GM21576 (cell line): ENCODE data around the gene CCDC182.

Experiments
- ATAC-seq: cut with Tn5 transposase; IDR thresholded peaks from one replicate; pipeline ENCODE4 v1.9.1; 2021; ENCODE audit warnings: mild to moderate bottlenecking, moderate library complexity; ENCODE audit not compliant: unreplicated experiment

Gene CCDC182

DNA sequence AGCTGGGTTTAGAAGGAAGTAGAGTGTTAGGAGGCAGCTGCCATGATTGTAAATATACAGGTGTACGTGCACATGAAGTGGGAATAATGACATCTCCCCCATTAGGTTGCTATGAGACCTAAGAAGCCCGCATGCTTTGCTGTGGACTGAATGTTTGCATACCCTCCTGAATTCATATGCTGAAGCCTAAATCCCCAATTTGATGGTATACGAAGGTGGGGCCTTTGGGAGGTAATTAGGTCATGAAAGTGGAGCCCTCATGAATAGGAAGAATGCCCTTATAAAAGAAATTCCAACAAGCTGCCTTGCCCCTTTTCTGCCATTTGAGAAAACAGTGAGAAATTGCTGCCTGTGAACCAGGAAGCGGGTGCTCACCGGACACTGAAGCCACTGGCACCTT is 44.0 kb downstream of the CCDC182 start:
- ATAC-seq = no peak

DNA sequence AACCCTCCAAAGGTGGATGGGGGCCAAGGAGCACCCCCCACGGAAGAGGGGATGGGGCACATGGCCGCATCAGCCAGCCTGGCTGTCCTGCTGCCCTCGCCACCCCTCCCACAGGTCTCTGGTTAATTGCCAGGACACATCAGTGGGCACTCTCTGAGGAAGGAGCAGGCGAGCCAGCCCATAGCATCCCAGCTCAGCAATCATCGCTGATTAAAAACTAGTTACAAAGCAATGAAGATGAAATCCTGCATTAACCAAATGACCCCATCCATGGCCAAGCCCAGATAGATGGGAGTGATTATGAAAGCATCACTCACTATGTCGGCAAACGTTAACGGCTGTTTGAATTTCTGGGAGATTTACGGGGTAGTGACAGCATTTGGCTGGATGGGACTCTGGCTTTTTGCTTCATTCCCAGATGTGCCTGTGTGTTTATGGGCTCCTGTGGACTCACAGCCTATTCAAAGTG is 45.3 kb downstream of the CCDC182 start:
- no peak for ATAC-seq

DNA sequence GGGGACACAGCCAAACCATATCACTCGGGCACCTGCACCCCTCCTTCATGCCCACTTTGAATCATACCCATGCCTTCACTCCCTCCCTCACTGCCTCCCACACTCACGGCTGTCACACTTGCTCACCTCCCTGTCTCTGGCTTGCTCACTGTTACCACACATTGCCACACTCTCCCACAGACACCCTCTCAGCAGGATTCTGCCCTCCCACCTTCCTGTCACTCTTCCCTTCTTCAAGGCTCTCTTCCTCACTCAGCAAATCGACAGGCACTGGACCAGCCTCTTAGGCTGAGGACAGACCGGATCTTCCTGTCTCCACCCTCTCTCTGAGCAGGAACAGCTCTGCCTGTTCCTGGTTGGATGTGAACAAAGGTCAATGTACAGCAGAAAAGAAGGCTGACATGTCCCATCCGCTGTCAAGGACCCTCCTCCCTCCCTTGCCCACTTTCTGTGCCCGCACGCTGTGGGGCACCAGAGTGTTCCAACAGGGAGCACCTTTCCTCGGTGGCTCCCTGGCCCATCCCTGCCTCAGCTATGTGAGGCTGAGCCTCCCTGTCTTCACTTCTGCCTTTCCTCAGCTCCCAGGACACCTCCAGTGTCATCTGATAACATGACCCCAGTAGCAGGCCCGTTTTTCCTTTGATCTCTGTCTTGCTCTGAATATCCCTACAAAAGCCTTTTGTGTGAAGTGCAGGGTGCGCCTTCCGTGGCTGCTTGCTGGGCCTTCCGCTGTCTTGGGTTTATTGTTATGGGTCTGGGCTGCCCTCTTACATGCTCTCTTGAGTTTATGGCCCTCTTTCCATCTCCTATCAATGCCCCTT is 47.0 kb downstream of the CCDC182 start:
- ATAC-seq = no peak

DNA sequence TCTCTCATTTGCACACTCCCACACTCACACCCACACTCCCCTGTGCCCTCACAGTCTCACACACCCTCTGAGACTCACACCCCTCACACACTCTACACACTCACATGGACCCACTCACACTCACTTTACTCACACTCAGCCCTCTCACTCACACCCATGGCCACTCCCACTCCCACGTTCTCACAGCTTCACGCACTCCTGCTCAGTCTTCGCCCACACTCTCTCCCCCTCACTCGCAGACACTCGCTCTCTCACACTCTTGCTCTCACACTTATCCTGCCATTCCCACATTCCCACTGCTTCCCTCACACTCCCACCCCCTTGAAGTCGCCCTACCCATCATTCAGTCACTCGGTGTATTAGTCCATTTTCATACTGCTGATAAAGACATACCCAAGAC is 47.9 kb downstream of the CCDC182 start:
- no peak for ATAC-seq

DNA sequence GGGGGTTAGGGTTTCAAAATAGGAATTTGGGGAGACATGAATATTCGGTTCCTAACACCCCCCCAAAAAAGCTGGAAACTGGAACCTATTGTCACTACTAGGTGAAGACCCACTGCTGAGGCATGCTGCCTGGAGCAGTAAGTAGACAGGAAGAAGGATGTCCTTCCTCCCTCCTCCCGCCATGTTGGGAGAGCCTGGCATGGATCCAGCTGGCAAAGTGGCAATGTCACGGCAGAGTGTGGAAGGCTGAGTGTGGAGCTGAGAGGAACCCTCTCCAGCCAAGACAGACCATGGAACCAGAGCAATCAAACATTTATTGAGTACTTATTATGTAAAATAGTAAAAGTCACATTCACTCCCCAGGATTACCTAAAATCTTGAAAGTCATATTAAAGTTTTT is 49.0 kb downstream of the CCDC182 start:
- ATAC-seq = no peak
